ENCODE data around the gene ADGRG4. TPM values are rescaled to one million over a fixed set of nuclear protein-coding genes. Genes with fewer than 3 reads are reported as not detected.

Gene ADGRG4, protein sequence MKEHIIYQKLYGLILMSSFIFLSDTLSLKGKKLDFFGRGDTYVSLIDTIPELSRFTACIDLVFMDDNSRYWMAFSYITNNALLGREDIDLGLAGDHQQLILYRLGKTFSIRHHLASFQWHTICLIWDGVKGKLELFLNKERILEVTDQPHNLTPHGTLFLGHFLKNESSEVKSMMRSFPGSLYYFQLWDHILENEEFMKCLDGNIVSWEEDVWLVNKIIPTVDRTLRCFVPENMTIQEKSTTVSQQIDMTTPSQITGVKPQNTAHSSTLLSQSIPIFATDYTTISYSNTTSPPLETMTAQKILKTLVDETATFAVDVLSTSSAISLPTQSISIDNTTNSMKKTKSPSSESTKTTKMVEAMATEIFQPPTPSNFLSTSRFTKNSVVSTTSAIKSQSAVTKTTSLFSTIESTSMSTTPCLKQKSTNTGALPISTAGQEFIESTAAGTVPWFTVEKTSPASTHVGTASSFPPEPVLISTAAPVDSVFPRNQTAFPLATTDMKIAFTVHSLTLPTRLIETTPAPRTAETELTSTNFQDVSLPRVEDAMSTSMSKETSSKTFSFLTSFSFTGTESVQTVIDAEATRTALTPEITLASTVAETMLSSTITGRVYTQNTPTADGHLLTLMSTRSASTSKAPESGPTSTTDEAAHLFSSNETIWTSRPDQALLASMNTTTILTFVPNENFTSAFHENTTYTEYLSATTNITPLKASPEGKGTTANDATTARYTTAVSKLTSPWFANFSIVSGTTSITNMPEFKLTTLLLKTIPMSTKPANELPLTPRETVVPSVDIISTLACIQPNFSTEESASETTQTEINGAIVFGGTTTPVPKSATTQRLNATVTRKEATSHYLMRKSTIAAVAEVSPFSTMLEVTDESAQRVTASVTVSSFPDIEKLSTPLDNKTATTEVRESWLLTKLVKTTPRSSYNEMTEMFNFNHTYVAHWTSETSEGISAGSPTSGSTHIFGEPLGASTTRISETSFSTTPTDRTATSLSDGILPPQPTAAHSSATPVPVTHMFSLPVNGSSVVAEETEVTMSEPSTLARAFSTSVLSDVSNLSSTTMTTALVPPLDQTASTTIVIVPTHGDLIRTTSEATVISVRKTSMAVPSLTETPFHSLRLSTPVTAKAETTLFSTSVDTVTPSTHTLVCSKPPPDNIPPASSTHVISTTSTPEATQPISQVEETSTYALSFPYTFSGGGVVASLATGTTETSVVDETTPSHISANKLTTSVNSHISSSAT (N-terminal part only)
- under 0.01 TPM in 1 of 2 replicates, not detected in the other for total RNA-seq

DNA sequence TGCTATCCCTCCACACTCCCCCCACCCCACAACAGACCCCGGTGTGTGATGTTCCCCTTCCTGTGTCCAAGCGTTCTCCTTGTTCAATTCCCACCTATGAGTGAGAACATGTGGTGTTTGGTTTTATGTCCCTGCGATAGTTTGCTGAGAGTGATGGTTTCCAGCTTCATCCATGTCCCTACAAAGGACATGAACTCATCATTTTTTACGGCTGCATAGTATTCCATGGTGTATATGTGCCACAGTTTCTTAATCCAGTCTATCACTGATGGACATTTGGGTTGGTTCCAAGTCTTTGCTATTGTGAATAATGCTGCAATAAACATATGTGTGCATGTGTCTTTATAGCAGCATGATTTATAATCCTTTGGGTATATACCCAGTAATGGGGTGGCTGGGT is at the start of gene ADGRG4:
Gene ADGRG4 (plus strand): TSS at position 243 of the 400 bp plus-strand sequence. CDS start 7,815 bp downstream, outside the sequence.

DNA sequence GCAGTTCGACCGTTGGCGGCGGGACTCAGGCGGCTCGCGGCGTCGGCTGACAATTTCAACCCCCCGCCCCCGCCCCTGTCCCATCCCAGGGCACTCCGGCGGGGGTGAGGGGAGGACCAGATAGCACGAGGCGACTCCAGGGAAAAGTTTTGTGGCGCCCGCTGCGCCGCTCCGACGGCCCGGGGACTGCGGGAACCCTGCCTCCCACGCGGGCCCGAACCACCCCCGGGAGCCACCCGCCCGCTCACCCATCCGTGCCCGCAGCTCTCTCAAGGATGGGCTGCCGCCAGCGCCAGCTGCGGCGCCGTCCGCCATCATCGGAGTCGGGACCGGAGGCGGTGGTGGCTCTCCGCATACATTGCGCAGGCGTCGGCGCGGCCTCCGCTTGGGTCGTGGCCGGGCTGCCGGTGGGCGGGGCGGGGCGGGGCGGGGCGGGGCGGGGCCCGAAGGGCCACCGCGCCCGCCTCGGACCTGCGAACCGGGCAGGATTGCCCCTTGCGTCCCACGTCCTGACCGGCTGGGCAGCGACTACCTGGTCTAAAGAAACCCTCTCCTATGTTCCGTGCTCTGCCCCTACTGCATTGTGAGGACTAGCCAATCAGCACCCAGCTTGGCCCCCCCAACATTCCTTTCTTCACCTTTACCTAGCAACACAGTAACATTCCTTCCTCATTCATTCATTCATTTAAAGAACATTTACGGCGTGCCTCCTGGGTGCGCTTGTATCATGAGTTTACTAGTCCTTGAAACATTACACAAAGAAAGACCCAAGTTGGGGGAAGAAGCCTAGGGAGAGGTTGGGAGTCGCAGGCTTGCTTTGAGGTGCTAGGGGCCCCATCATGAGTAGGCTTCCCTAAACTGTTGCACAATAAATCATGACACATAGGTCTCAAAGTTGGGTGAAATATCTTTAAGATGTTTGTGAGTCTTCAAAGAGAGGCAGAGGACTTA is 49.4 kb upstream of the ADGRG4 start, which contains the start of gene MAP7D3:
Gene MAP7D3 (minus strand): TSS at position 360 of the 951 bp plus-strand sequence. CDS start 42 bp downstream, at position 318.

Other genes with a start within 250 kb of the ADGRG4 start
- 49.2 and 60.8 TPM in 2 replicates for gene FHL1, start 153.4 kb upstream of the ADGRG4 start, total RNA-seq
- gene MAP7D3, start 49.6 kb upstream of the ADGRG4 start, total RNA-seq, result 24.7 and 27.8 TPM in 2 replicates
- gene BRS3, start 187.0 kb downstream of the ADGRG4 start, total RNA-seq, result not detected in 2 replicates
- 19.6 and 30.7 TPM in 2 replicates for gene HTATSF1, start 196.6 kb downstream of the ADGRG4 start, total RNA-seq
- not detected in 2 replicates for gene VGLL1, start 231.3 kb downstream of the ADGRG4 start, total RNA-seq